Astrocyte (in vitro differentiated cells and primary cell): Measurements from ENCODE around the gene CABP2. TPM values are rescaled to one million over a fixed set of nuclear protein-coding genes. Genes with fewer than 3 reads are reported as not detected.

Experiments used
- DNase-seq: peaks from one replicate; pipeline ENCODE4 v3.0.0-alpha.2; 2010; ENCODE audit warnings: low read depth
- FAIRE-seq: peaks from 2 replicates; lab custom pipeline; 2011; peaks lifted over from hg19 to GRCh38; lab: Jason Lieb, UNC
- H2AFZ ChIP-seq: 2 replicates; pipeline ENCODE4 v1.6.0; 2012; ENCODE audit warnings: low read depth, low read length, inconsistent platforms
- H3K27ac ChIP-seq: 2 replicates; pipeline ENCODE4 v1.5.1; 2011; ENCODE audit warnings: low read depth, low read length, inconsistent platforms
- H3K27me3 ChIP-seq: 2 replicates; pipeline ENCODE4 v1.6.0; 2011; ENCODE audit warnings: low read length, inconsistent platforms; ENCODE audit not compliant: insufficient read depth
- H3K36me3 ChIP-seq: 2 replicates; pipeline ENCODE4 v1.5.1; 2011; ENCODE audit warnings: low read length, inconsistent platforms; ENCODE audit not compliant: insufficient read depth
- H3K4me1 ChIP-seq: 2 replicates; pipeline ENCODE4 v1.5.1; 2011; ENCODE audit warnings: low read length, inconsistent platforms; ENCODE audit not compliant: insufficient read depth
- H3K4me2 ChIP-seq: 2 replicates; pipeline ENCODE4 v1.6.0; 2012; ENCODE audit warnings: low read length, inconsistent platforms
- H3K4me3 ChIP-seq: 2 replicates; pipeline ENCODE4 v1.5.1; 2011; ENCODE audit warnings: low read depth, mild to moderate bottlenecking, low read length, inconsistent platforms; ENCODE audit not compliant: insufficient read depth
- H3K79me2 ChIP-seq: 2 replicates; pipeline ENCODE4 v1.6.0; 2012; ENCODE audit warnings: mild to moderate bottlenecking, low read length, inconsistent platforms; ENCODE audit not compliant: insufficient read depth
- H3K9ac ChIP-seq: 2 replicates; pipeline ENCODE4 v1.6.0; 2012; ENCODE audit warnings: mild to moderate bottlenecking, low read length, inconsistent platforms
- H3K9me3 ChIP-seq: 2 replicates; pipeline ENCODE4 v1.5.1; 2012; ENCODE audit warnings: low read depth, mild to moderate bottlenecking, low read length, inconsistent platforms; ENCODE audit not compliant: insufficient read depth
- H4K20me1 ChIP-seq: 2 replicates; pipeline ENCODE4 v1.6.0; 2012; ENCODE audit warnings: low read length, inconsistent platforms; ENCODE audit not compliant: insufficient read depth
- H3K27ac Mint-ChIP-seq: one replicate; pipeline ENCODE4 v1.8.0; 2021; ENCODE audit warnings: mild to moderate bottlenecking, mixed read lengths; ENCODE audit not compliant: unreplicated experiment
- H3K27me3 Mint-ChIP-seq: one replicate; pipeline ENCODE4 v1.8.0; 2021; ENCODE audit warnings: low read depth, mixed read lengths; ENCODE audit not compliant: unreplicated experiment
- H3K36me3 Mint-ChIP-seq: one replicate; pipeline ENCODE4 v1.8.0; 2021; ENCODE audit warnings: low read depth, mixed read lengths; ENCODE audit not compliant: unreplicated experiment
- H3K4me1 Mint-ChIP-seq: one replicate; pipeline ENCODE4 v1.8.0; 2021; ENCODE audit warnings: low read depth, mixed read lengths; ENCODE audit not compliant: unreplicated experiment
- H3K4me3 Mint-ChIP-seq: one replicate; pipeline ENCODE4 v1.8.0; 2021; ENCODE audit warnings: mild to moderate bottlenecking, moderate library complexity, mixed read lengths; ENCODE audit not compliant: unreplicated experiment
- H3K9me3 Mint-ChIP-seq: one replicate; pipeline ENCODE4 v1.8.0; 2021; ENCODE audit warnings: mild to moderate bottlenecking, mixed read lengths; ENCODE audit not compliant: unreplicated experiment
- CTCF ChIP-seq: IDR thresholded peaks from 2 replicates; pipeline ENCODE4 v1.5.1; 2011; ENCODE audit warnings: low read depth, mild to moderate bottlenecking, inconsistent platforms, low read length, moderate library complexity; ENCODE audit not compliant: insufficient read depth
- EZH2 ChIP-seq: IDR thresholded peaks from 2 replicates; pipeline ENCODE4 v1.6.1; 2012; ENCODE audit warnings: mild to moderate bottlenecking, low read length, inconsistent platforms; ENCODE audit not compliant: insufficient read depth
- total RNA-seq: library from RNA; stranded (reverse); gene quantifications from 2 replicates; pipeline ENCODE4 v1.2.1, GENCODE V29; 2021

Gene CABP2
- total RNA-seq, 1 donor from 2014 or later, result not detected

- H3K36me3 ChIP-seq, result peaks cover 5% of the 10 kb centered on the region
- no peak overlapping the region for H3K4me2 ChIP-seq
Observed at GRCh38 chr11:67491276-67492068, 31.8 kb downstream of the CABP2 start.

DNA sequence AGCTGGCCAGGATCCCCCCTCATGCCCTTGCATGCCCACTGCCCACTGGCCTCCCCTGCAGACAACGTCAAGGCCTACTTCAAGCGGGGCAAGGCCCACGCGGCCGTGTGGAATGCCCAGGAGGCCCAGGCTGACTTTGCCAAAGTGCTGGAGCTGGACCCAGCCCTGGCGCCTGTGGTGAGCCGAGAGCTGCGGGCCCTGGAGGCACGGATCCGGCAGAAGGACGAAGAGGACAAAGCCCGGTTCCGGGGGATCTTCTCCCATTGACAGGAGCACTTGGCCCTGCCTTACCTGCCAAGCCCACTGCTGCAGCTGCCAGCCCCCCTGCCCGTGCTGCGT lies 32.5 kb downstream of the CABP2 start:
- Histone ChIP-seq H3K27ac (no peak overlapping the region), H3K9me3 (no peaks in the 10 kb centered on the region), H3K36me3 (peaks cover 5% of the 10 kb centered on the region)

More at GRCh38 chr11:67491276-67492068, 31.8 kb downstream of the CABP2 start:
- Histone ChIP-seq H3K4me3 (no peak overlapping the region), H3K79me2 (peaks cover 4% of the 10 kb centered on the region), H3K9ac (no peak overlapping the region), H2AFZ (no peak overlapping the region), H3K9me3 (no peaks in the 10 kb centered on the region), H3K27me3 (no peaks in the 10 kb centered on the region), H3K4me1 (no peaks in the 10 kb centered on the region), H3K27ac (no peak overlapping the region), H4K20me1 (peaks cover 17% of the 10 kb centered on the region)
- DNase-seq (no peak), FAIRE-seq (no peak)
- no peak overlapping the region for H3K27ac Mint-ChIP-seq
- peaks cover 11% of the 10 kb centered on the region for H3K36me3 Mint-ChIP-seq
- H3K4me3 Mint-ChIP-seq, result no peak overlapping the region
- H3K9me3 Mint-ChIP-seq, result no peaks in the 10 kb centered on the region
- H3K27me3 Mint-ChIP-seq, result no peaks in the 10 kb centered on the region
- TF ChIP-seq CTCF (no peak), EZH2 (no peak)
- peaks cover 2% of the 10 kb centered on the region for H3K4me1 Mint-ChIP-seq

More for the DNA sequence above, 32.5 kb downstream of the CABP2 start:
- H3K4me3 Mint-ChIP-seq, result no peak overlapping the region
- FAIRE-seq (no peak), DNase-seq (no peak)
- Histone ChIP-seq H3K9ac (no peak overlapping the region), H4K20me1 (peaks cover 19% of the 10 kb centered on the region), H3K27me3 (no peaks in the 10 kb centered on the region), H2AFZ (no peak overlapping the region), H3K4me2 (no peak overlapping the region), H3K79me2 (peaks cover 8% of the 10 kb centered on the region), H3K4me1 (no peaks in the 10 kb centered on the region), H3K4me3 (no peak overlapping the region)
- TF ChIP-seq EZH2 (no peak), CTCF (no peak)
- H3K27me3 Mint-ChIP-seq, result no peaks in the 10 kb centered on the region
- H3K4me1 Mint-ChIP-seq, result peaks cover 2% of the 10 kb centered on the region
- H3K36me3 Mint-ChIP-seq, result peaks cover 13% of the 10 kb centered on the region
- no peak overlapping the region for H3K27ac Mint-ChIP-seq
- peaks cover 2% of the 10 kb centered on the region for H3K9me3 Mint-ChIP-seq
